ENCODE measurements around the gene OLAH. TPM values are rescaled to one million over a fixed set of nuclear protein-coding genes. Genes with fewer than 3 reads are reported as not detected.

The OLAH gene
- polyA plus RNA-seq, 3 donors: 0.50 to 0.83 (median 0.80) TPM

DNA sequence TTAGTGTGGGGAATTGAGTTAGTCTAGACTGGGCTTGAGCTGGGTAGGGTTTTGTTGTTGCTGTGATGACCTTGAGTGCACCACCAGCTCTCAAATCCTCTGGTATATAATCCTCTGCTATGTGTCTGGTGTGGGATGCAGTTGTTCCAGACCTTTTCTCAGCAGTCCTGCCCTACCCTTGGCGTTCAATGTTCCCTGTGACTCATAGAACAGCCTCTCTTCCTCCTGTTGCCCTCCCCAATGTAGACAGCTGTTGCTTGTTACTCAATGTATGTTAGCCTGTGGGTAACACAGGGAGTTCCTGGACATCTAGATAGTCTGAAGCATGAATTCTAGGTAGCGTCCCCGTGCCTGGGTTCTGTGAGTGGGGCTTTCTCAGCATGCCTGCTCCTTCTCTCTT is 25.1 kb downstream of the OLAH start:
- DNase-seq (ENCODE audit: low read depth in 3 of 3, low spot score in 2 of 3): no peak

- no peak for DNase-seq (ENCODE audit: low read depth in 3 of 3, low spot score in 2 of 3)
Measured at GRCh38 chr10:15069230-15069629, 25.5 kb downstream of the OLAH start.

GRCh38 chr10:15072358-15072757 is 28.6 kb downstream of the OLAH start:
- DNase-seq (ENCODE audit: low read depth in 3 of 3, low spot score in 2 of 3): no peak

DNA sequence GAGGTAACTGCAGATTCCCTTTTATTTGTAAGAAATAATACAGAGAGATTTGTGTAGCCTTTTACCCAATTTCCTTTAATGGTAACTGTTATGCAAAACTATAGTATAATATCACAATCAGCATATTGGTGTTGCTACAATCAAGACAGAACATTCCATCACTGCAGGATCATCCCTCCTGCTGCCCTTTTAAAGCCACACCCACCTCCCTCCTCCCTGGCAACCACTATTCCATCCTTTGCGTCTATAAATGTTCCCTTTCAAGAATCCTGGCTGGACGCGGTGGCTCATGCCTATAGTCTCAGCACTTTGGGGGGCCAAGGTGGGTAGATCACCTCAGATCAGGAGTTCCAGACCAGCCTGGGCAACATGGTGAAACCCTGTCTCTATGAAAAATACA is 31.7 kb downstream of the OLAH start:
- DNase-seq (ENCODE audit: low read depth in 3 of 3, low spot score in 2 of 3): no peak

DNA sequence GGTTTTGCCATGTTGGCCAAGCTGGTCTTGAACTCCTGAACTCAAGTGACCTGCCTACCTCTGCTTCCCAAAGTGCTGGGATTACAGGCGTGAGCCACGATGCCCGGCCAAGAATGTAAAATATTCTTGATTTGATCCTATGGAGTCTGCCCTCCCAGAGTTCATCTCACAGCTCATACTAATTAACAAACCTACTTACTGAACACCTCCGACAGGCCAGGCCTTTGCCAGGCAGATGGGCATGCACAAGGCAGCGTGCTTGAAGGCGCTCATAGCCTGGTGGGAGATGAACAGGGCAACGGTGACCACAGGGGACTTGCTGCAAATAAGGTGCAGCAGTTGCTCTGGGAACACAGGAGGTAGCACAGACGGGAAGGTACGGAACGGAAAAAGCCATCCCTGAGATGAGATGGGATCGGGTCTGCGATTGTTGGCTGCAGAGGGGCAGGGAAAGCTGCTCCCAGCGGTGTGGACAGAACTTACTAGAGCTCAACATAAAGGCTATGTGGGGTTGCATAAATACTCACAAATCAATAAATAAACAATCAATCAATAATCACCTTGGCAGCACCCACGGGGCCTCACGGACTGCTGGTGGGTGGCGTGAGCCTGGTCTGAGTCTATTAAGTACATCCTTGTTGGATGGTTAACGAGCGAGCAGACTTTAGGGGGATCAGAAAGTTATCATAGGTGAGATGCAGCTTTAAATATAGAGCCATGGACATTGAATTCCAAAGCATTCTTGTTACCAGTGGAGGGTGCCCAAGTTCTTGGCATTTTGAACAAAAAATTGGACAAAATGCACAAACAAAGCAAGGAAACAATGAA is 40.1 kb downstream of the OLAH start:
- no peak for DNase-seq (ENCODE audit: low read depth in 3 of 3, low spot score in 2 of 3)

- peak; percentile 65 to 80 (median 77) for DNase-seq (ENCODE audit: low read depth in 3 of 3, low spot score in 2 of 3)
Measured at GRCh38 chr10:15084502-15084922, 40.8 kb downstream of the OLAH start.

GRCh38 chr10:15088428-15089261 is 44.9 kb downstream of the OLAH start, which contains the start of gene ACBD7:
Gene ACBD7, minus strand, starts transcription at chr10:15088776. Its CDS starts 48 bp downstream, at chr10:15088728.
- peak; percentile 43 to 74 (median 51) for DNase-seq (ENCODE audit: low read depth in 3 of 3, low spot score in 2 of 3)

- DNase-seq (ENCODE audit: low read depth in 3 of 3, low spot score in 2 of 3): no peak
Measured at GRCh38 chr10:15091418-15091817, 47.7 kb downstream of the OLAH start.

- no peak for DNase-seq (ENCODE audit: low read depth in 3 of 3, low spot score in 2 of 3)
Measured at GRCh38 chr10:15092855-15093408, 49.2 kb downstream of the OLAH start.

DNA sequence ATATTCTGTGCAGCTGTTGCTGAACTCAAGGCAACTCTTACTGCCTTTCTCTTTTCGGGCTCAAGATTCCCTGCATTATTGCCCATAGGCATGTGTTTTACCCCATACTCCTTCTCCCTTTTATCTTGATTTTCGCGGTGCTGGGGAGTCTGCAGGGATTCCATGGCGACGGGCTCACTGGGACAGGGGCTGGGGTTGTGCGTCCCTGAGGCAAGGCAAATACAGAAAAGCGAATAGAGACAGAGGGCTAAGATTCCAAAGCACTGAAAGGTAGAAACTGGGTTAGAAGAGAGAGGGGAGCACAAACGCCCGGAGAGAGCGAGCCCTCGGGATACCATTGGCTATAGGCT is 52.9 kb downstream of the OLAH start:
- no peak for DNase-seq (ENCODE audit: low read depth in 3 of 3, low spot score in 2 of 3)

DNA sequence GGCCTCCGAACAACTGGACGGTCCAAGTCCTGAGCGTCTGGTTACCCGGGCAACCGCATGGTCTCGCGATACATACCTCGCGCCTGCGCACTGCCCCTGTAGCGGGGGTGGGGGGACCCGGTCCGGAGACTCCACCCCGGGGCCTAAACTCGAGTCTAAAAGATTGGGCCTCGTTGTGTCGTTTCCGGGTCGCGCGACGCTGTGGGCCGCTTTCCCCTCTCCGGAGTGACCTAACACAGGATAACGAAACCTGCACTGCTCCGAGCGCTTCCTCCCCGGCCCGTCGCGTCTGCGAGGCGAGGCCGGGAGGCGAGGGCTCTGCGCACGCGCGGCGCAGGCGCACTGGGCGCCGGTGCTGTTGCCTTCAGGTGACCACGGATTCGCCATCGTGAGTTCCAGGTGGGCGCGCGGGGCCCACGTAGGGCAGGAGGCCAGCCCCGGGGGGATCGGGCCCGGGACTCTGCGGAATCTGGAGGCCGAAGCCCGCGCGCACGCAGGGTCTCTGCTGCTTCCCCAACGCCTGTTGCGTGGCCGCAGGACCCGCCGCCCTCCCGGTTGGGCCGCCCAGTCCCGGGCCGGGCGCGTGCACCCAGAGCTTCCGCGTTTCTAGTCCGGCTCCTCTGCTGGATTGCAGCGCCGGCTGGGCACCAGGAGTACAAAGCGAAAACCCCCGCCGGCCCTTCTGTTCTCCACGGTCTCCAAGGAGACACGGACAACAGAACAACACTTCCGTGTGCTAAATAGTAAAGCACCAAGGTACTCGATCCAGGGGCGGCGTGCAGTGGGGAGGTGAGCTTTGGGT is 53.5 kb downstream of the OLAH start, which contains the start of gene RPP38:
RPP38 (plus strand) TSS at position 345 of the 802 bp plus-strand sequence. CDS start 5,960 bp downstream, outside the sequence.
- DNase-seq (ENCODE audit: low read depth in 3 of 3, low spot score in 2 of 3): peak; percentile 89 to 95 (median 94)

GRCh38 chr10:15099886-15100285 is 56.1 kb downstream of the OLAH start:
- no peak for DNase-seq (ENCODE audit: low read depth in 3 of 3, low spot score in 2 of 3)

DNA sequence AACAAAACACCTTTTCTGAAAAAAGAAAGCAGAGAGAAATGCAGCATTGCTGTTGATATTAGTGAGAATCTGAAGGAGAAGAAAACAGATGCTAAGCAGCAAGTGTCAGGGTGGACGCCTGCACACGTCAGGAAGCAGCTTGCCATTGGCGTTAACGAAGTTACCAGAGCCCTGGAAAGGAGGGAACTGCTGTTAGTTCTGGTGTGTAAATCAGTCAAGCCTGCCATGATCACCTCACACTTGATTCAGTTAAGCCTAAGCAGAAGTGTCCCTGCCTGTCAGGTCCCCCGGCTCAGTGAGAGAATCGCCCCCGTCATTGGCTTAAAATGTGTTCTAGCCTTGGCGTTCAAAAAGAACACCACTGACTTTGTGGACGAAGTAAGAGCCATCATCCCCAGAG is 59.8 kb downstream of the OLAH start:
- no peak for DNase-seq (ENCODE audit: low read depth in 3 of 3, low spot score in 2 of 3)

- DNase-seq (ENCODE audit: low read depth in 3 of 3, low spot score in 2 of 3): peak; percentile 40 to 51 (median 42)
Measured at GRCh38 chr10:15106352-15107013, 62.7 kb downstream of the OLAH start.

GRCh38 chr10:15112657-15113056 is 68.9 kb downstream of the OLAH start:
- no peak for DNase-seq (ENCODE audit: low read depth in 3 of 3, low spot score in 2 of 3)

GRCh38 chr10:15113766-15114165 is 70.0 kb downstream of the OLAH start:
- DNase-seq (ENCODE audit: low read depth in 3 of 3, low spot score in 2 of 3): no peak

GRCh38 chr10:15116225-15116624 is 72.5 kb downstream of the OLAH start:
- DNase-seq (ENCODE audit: low read depth in 3 of 3, low spot score in 2 of 3): no peak

DNA sequence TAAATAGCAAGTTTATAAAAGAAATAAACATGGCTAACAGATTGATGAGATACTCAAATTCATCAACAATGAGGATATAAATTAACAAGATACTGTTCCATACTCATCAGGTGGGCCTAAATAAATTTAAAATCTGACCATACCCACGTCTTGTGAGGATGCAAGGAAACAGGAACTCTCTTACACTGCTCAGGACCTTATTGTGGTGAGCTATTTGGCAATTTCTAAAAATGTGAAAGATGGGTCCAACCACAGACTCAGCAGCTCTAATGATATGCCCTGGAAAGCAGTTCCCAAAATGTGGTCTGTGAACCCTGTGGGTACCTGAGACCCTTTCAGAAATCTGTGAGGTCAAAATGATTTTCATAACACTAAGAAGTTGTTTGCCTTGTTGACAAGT is 74.9 kb downstream of the OLAH start:
- no peak for DNase-seq (ENCODE audit: low read depth in 3 of 3, low spot score in 2 of 3)

- no peak for DNase-seq (ENCODE audit: low read depth in 3 of 3, low spot score in 2 of 3)
Measured at GRCh38 chr10:15120523-15120922, 76.8 kb downstream of the OLAH start.

GRCh38 chr10:15121707-15122106 is 78.0 kb downstream of the OLAH start:
- no peak for DNase-seq (ENCODE audit: low read depth in 3 of 3, low spot score in 2 of 3)
